ENCODE data around the gene MSS51. TPM values are rescaled to one million over a fixed set of nuclear protein-coding genes. Genes with fewer than 3 reads are reported as not detected.

The MSS51 gene
- 1.8 and 2.8 TPM in 2 replicates for total RNA-seq (ENCODE audit: low replicate concordance)
- long read RNA-seq, partial matches to known transcripts, result 1 of 2 reads
- long read RNA-seq, other reads (novel, unspliced or antisense), result 0 of 2 reads

DNA sequence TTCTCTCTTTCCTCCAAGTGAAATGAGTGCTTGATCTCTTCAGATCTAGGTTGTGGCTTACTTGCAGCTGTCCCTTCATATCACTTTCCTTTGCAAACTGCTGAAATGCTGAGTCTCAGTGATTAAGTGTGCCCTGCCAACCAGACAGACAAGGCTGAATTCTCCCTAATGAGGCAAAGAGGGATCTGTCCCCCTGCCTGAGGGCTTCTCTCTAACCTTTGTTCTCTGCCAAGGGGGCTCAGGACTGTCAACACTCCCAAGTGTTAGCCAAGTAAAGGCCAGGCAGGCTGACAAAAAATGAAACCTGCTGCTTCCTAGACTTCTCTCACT is at the start of gene MSS51:
Gene MSS51, minus strand, starts transcription at position 24 of the 330 bp plus-strand sequence. CDS start 5,277 bp downstream, outside the sequence.
- Mint-ChIP-seq H3K4me3 (no peak within 1 kb of the TSS), H3K9me3 (no peaks in the 10 kb centered on the region), H3K4me1 (ENCODE audit: unreplicated experiment) (peaks cover 7% of the 10 kb centered on the region), H3K27me3 (no peaks in the 10 kb centered on the region), H3K27ac (no peak within 1 kb of the TSS), H3K36me3 (peaks cover 7% of the 10 kb centered on the region)
- TF ChIP-seq CTCF (conservative IDR thresholded peaks at IDR 0.05), result no peak
- no peak for DNase-seq (ENCODE audit: extremely low spot score, unreplicated experiment)

DNA sequence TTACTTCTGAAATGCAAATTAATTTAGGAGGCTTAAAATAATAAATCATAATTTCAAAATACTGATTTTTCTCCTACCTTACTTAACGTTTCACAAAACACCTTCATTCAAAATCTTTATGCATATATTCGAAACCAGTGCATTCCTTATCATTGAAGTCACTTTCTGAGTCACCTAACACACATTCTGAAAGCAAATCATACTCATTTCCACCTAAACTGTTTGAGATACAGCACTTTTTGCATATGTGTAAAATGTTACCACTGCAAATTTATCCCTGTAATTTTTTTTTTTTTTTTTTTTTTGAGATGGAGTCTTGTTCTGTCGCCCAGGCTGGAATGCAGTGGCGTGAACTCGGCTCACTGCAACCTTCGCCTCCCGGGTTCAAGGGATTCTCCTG is 46.8 kb upstream of the MSS51 start:
- Mint-ChIP-seq H3K27me3 (no peaks in the 10 kb centered on the region), H3K4me3 (no peak overlapping the region), H3K4me1 (ENCODE audit: unreplicated experiment) (no peaks in the 10 kb centered on the region), H3K27ac (no peak overlapping the region), H3K36me3 (peaks cover 16% of the 10 kb centered on the region), H3K9me3 (no peaks in the 10 kb centered on the region)
- no peak for DNase-seq (ENCODE audit: extremely low spot score, unreplicated experiment)
- no peak for TF ChIP-seq CTCF (conservative IDR thresholded peaks at IDR 0.05)

DNA sequence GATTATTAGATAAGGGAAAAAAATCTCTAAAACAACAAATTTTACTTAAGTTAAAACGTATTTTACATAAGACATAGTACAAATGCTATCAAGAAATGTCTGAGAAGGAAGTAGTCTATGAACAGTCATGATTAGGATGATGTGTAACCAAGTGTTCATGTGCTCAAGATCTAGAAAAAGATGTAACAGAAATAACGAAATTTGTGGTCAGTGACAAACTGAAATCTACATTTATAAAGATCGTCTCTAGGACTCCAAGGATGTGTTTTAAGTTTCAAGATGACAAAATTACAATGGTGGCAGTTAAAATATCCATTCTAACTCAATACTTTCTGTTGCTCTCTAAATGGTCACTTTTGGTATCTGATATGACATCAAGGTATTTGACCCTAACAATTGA is 45.3 kb upstream of the MSS51 start:
- no peaks in the 10 kb centered on the region for H3K4me1 Mint-ChIP-seq (ENCODE audit: unreplicated experiment)

DNA sequence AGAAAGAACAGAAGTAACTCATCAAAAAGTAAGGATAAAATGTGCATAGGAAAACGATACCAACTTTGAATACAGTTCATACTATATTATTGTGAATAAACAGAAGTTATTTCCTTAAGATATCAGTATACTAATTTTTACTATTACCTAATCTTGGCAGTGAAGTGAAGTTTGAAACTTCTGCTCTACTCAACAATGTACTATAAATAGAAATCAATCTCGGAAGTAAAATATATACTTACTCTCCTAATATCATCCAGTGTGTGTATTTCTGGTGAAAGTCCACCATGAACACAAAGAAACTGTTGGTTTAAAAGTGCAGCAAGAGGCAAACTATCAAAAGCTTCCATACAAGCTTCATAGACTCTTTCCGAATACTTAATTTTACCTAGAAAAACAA is 37.9 kb upstream of the MSS51 start:
- no peaks in the 10 kb centered on the region for H3K27me3 Mint-ChIP-seq
- DNase-seq (ENCODE audit: extremely low spot score, unreplicated experiment), result no peak
- no peaks in the 10 kb centered on the region for H3K9me3 Mint-ChIP-seq
- no peak overlapping the region for H3K27ac Mint-ChIP-seq
- no peak for TF ChIP-seq CTCF (conservative IDR thresholded peaks at IDR 0.05)
- peaks cover 25% of the 10 kb centered on the region for H3K36me3 Mint-ChIP-seq
- no peak overlapping the region for H3K4me3 Mint-ChIP-seq
- no peaks in the 10 kb centered on the region for H3K4me1 Mint-ChIP-seq (ENCODE audit: unreplicated experiment)

More for the DNA sequence above, 45.3 kb upstream of the MSS51 start:
- H3K36me3 Mint-ChIP-seq, result peaks cover 19% of the 10 kb centered on the region
- no peaks in the 10 kb centered on the region for H3K27me3 Mint-ChIP-seq
- H3K4me3 Mint-ChIP-seq, result no peak overlapping the region
- H3K27ac Mint-ChIP-seq, result no peak overlapping the region
- no peak for TF ChIP-seq CTCF (conservative IDR thresholded peaks at IDR 0.05)
- DNase-seq (ENCODE audit: extremely low spot score, unreplicated experiment), result no peak
- no peaks in the 10 kb centered on the region for H3K9me3 Mint-ChIP-seq

GRCh38 chr10:73469579-73469978 is 36.2 kb upstream of the MSS51 start:
- Mint-ChIP-seq H3K4me1 (ENCODE audit: unreplicated experiment) (no peaks in the 10 kb centered on the region), H3K36me3 (peaks cover 18% of the 10 kb centered on the region), H3K27ac (no peak overlapping the region), H3K27me3 (no peaks in the 10 kb centered on the region), H3K4me3 (no peak overlapping the region), H3K9me3 (no peaks in the 10 kb centered on the region)
- DNase-seq (ENCODE audit: extremely low spot score, unreplicated experiment), result no peak
- no peak for TF ChIP-seq CTCF (conservative IDR thresholded peaks at IDR 0.05)

- H3K4me1 Mint-ChIP-seq (ENCODE audit: unreplicated experiment), result no peaks in the 10 kb centered on the region
- H3K4me3 Mint-ChIP-seq, result no peak overlapping the region
- TF ChIP-seq CTCF (conservative IDR thresholded peaks at IDR 0.05), result no peak
- DNase-seq (ENCODE audit: extremely low spot score, unreplicated experiment), result no peak
- no peaks in the 10 kb centered on the region for H3K9me3 Mint-ChIP-seq
- H3K27me3 Mint-ChIP-seq, result no peaks in the 10 kb centered on the region
- peaks cover 27% of the 10 kb centered on the region for H3K36me3 Mint-ChIP-seq
- no peak overlapping the region for H3K27ac Mint-ChIP-seq
Observed at GRCh38 chr10:73467206-73467605, 33.8 kb upstream of the MSS51 start.
